H1 (cell line): Measurements from ENCODE around the gene RDH12. TPM values are rescaled to one million over a fixed set of nuclear protein-coding genes. Genes with fewer than 3 reads are reported as not detected.

ENCODE experiments used
- CTCF ChIA-PET: fragments of 300-600 bp; sonication (Branson Sonifier 250); formaldehyde crosslinking; loops from one replicate; lab custom pipeline; 2021; ENCODE audit not compliant: partially characterized antibody; lab: Charles Lee
- POLR2A ChIA-PET: fragments of 300-600 bp; sonication (Branson Sonifier 250); formaldehyde crosslinking; loops from one replicate; lab custom pipeline; 2021; ENCODE audit warnings: inconsistent platforms; ENCODE audit not compliant: partially characterized antibody; lab: Charles Lee
- DNase-seq, 2 experiments: peaks; one replicate each; pipeline versions ENCODE4 v3.0.0 to v3.0.0-alpha.2; 2010 to 2022; ENCODE audit warnings: low spot score in 2 of 2, low read depth in 1 of 2, mixed read lengths in 1 of 2
- FAIRE-seq: peaks from 2 replicates; lab custom pipeline; 2011; peaks lifted over from hg19 to GRCh38; lab: Jason Lieb, UNC
- H2AFZ ChIP-seq: 2 replicates; pipeline ENCODE4 v1.8.1; 2012; ENCODE audit warnings: low read length, inconsistent platforms
- H2AK5ac ChIP-seq: 2 replicates; pipeline ENCODE4 v1.6.1; 2013; ENCODE audit warnings: low read depth, low read length
- H2BK120ac ChIP-seq: replicated peaks from 2 replicates; pipeline ENCODE3; 2013; ENCODE audit warnings: low read depth, low read length, inconsistent platforms
- H2BK12ac ChIP-seq: 2 replicates; pipeline ENCODE4 v1.6.1; 2013; ENCODE audit warnings: low read depth, low read length
- H2BK15ac ChIP-seq: 2 replicates; pipeline ENCODE4 v1.6.1; 2013; ENCODE audit warnings: low read length
- H2BK20ac ChIP-seq: 2 replicates; pipeline ENCODE4 v1.6.1; 2013; ENCODE audit warnings: low read length
- H2BK5ac ChIP-seq: 2 replicates; pipeline ENCODE4 v1.6.1; 2013; ENCODE audit warnings: low read depth, low read length
- H3K14ac ChIP-seq: 2 replicates; pipeline ENCODE4 v1.6.1; 2013; ENCODE audit warnings: inconsistent platforms; ENCODE audit not compliant: insufficient read length
- H3K18ac ChIP-seq: 2 replicates; pipeline ENCODE4 v1.6.1; 2013; ENCODE audit warnings: low read length; ENCODE audit errors: extremely low read depth
- H3K23ac ChIP-seq: 2 replicates; pipeline ENCODE4 v1.6.1; 2013; ENCODE audit warnings: inconsistent platforms; ENCODE audit not compliant: insufficient read length
- H3K23me2 ChIP-seq: 2 replicates; pipeline ENCODE4 v1.6.1; 2013; ENCODE audit warnings: low read depth, low read length
- H3K27ac ChIP-seq: 2 replicates; pipeline ENCODE4 v1.6.1; 2011; ENCODE audit warnings: low read depth, low read length, inconsistent platforms
- H3K27me3 ChIP-seq, 4 experiments: replicated peaks in 1 of 4; 1 replicate in 1 of 4; 2 replicates in 3 of 4; pipeline versions ENCODE4 v1.6.1 to v1.8.1; 2011 to 2013; ENCODE audit warnings: low read length in 3 of 4, mild to moderate bottlenecking in 3 of 4, inconsistent platforms in 2 of 4, mixed read lengths in 2 of 4, moderate library complexity in 1 of 4; ENCODE audit not compliant: control insufficient read depth in 3 of 4, insufficient read depth in 3 of 4; ENCODE audit errors: extremely low read depth in 1 of 4
- H3K36me3 ChIP-seq, 4 experiments: 2 replicates each; pipeline versions ENCODE4 v1.6.1 to v1.8.1; 2011 to 2013; ENCODE audit warnings: mild to moderate bottlenecking in 4 of 4, low read length in 3 of 4, moderate library complexity in 2 of 4, control low read depth in 1 of 4, inconsistent platforms in 1 of 4; ENCODE audit not compliant: insufficient read depth in 4 of 4, control insufficient read depth in 2 of 4
- H3K4ac ChIP-seq: replicated peaks from 2 replicates; pipeline ENCODE3; 2013; ENCODE audit warnings: low read length, low read depth, mixed read lengths, inconsistent platforms; ENCODE audit not compliant: insufficient read length
- H3K4me1 ChIP-seq, 4 experiments: replicated peaks in 1 of 4; 1 replicate in 1 of 4; 2 replicates in 3 of 4; pipeline versions ENCODE4 v1.6.1 to v1.8.1; 2011 to 2013; ENCODE audit warnings: low read length in 3 of 4, inconsistent platforms in 2 of 4, mixed read lengths in 1 of 4; ENCODE audit not compliant: insufficient read depth in 4 of 4, control insufficient read depth in 3 of 4
- H3K4me2 ChIP-seq, 2 experiments: 2 replicates each; pipeline versions ENCODE4 v1.6.1 to v1.8.1; 2011 to 2013; ENCODE audit warnings: low read depth in 2 of 2, low read length in 2 of 2, control low read depth in 1 of 2, inconsistent platforms in 1 of 2, mild to moderate bottlenecking in 1 of 2; ENCODE audit not compliant: insufficient read depth in 1 of 2
- H3K4me3 ChIP-seq, 4 experiments: fragments of 200-600, 300-600 bp in 1 of 4; sonication (generic), shearing (Covaris generic), sonication (Bioruptor Twin) in 1 of 4; 2 replicates each; pipeline versions ENCODE4 v1.5.1 to v1.8.1; 2011 to 2016; ENCODE audit warnings: low read length in 4 of 4, low read depth in 3 of 4, control low read depth in 2 of 4, inconsistent platforms in 2 of 4, mild to moderate bottlenecking in 2 of 4, mixed read lengths in 1 of 4, moderate library complexity in 1 of 4; ENCODE audit not compliant: insufficient read depth in 2 of 4; ENCODE audit errors: extremely low read depth in 1 of 4
- H3K56ac ChIP-seq: replicated peaks from 2 replicates; pipeline ENCODE3; 2013; ENCODE audit warnings: low read depth, mild to moderate bottlenecking, mixed read lengths, low read length, inconsistent platforms; ENCODE audit not compliant: insufficient read length
- H3K79me1 ChIP-seq: 2 replicates; pipeline ENCODE4 v1.6.1; 2013; ENCODE audit warnings: low read depth, low read length, control low read depth
- H3K79me2 ChIP-seq, 2 experiments: 2 replicates each; pipeline versions ENCODE4 v1.6.1 to v1.8.1; 2012 to 2013; ENCODE audit warnings: low read length in 2 of 2, mild to moderate bottlenecking in 2 of 2, inconsistent platforms in 1 of 2; ENCODE audit not compliant: insufficient read depth in 2 of 2, control insufficient read depth in 1 of 2
- H3K9ac ChIP-seq, 4 experiments: replicated peaks in 1 of 4; 1 replicate in 1 of 4; 2 replicates in 3 of 4; pipeline versions ENCODE4 v1.6.1 to v1.8.1; 2011 to 2013; ENCODE audit warnings: low read depth in 3 of 4, low read length in 3 of 4, control low read depth in 2 of 4, mild to moderate bottlenecking in 2 of 4, moderate library complexity in 2 of 4, inconsistent platforms in 1 of 4; ENCODE audit errors: extremely low read depth in 1 of 4
- H3K9me3 ChIP-seq, 2 experiments: 2 replicates each; pipeline versions ENCODE4 v1.6.1 to v1.8.1; 2012 to 2013; ENCODE audit warnings: mild to moderate bottlenecking in 2 of 2, moderate library complexity in 2 of 2, control low read depth in 1 of 2, inconsistent platforms in 1 of 2, low read depth in 1 of 2, low read length in 1 of 2, mixed read lengths in 1 of 2; ENCODE audit not compliant: insufficient read depth in 2 of 2
- H4K20me1 ChIP-seq, 2 experiments: replicated peaks in 1 of 2; 2 replicates each; pipeline versions ENCODE3 to v1.8.1; 2011 to 2013; ENCODE audit warnings: inconsistent platforms in 2 of 2, low read length in 2 of 2, mild to moderate bottlenecking in 1 of 2; ENCODE audit not compliant: insufficient read depth in 2 of 2, control insufficient read depth in 1 of 2
- H4K5ac ChIP-seq: 2 replicates; pipeline ENCODE4 v1.6.1; 2013; ENCODE audit warnings: low read length, low read depth, mixed read lengths, inconsistent platforms; ENCODE audit not compliant: insufficient read length
- H4K8ac ChIP-seq: 2 replicates; pipeline ENCODE4 v1.8.0; 2013; ENCODE audit warnings: mild to moderate bottlenecking, moderate library complexity, low read length, inconsistent platforms; ENCODE audit not compliant: insufficient read depth; ENCODE audit errors: extremely low read depth
- H4K91ac ChIP-seq: replicated peaks from 2 replicates; pipeline ENCODE3; 2013; ENCODE audit warnings: low read length, mixed read lengths, inconsistent platforms; ENCODE audit not compliant: insufficient read length
- CTBP2 ChIP-seq: IDR thresholded peaks from 2 replicates; pipeline ENCODE4 v1.7.0; 2011; ENCODE audit warnings: borderline replicate concordance, mild to moderate bottlenecking, moderate library complexity, mixed read lengths, low read length; ENCODE audit not compliant: insufficient read depth, insufficient read length
- EGR1 ChIP-seq: IDR thresholded peaks from 2 replicates; pipeline ENCODE4 v1.6.1; 2011; ENCODE audit warnings: low read depth, low read length, borderline replicate concordance
- NANOG ChIP-seq: IDR thresholded peaks from 2 replicates; pipeline ENCODE4 v1.6.1; 2011; ENCODE audit warnings: low read length, low read depth, mild to moderate bottlenecking, inconsistent platforms; ENCODE audit not compliant: insufficient read depth, poor library complexity, severe bottlenecking
- POLR2AphosphoS5 ChIP-seq: IDR thresholded peaks from 2 replicates; pipeline ENCODE4 v1.6.1; 2011; ENCODE audit warnings: low read depth, low read length
- RBBP5 ChIP-seq: IDR thresholded peaks from 2 replicates; pipeline ENCODE4 v1.7.1; 2012; ENCODE audit warnings: low read depth, mild to moderate bottlenecking, inconsistent platforms, low read length, moderate library complexity, borderline replicate concordance
- WGBS, 2 experiments: shearing (Covaris generic) in 1 of 2; methylation state at CpG; one replicate each; pipeline versions ENCODE4 v1.1.6 to v1.1.7; 2013 to 2015; ENCODE audit warnings: low lambda C conversion rate in 2 of 2, mixed read lengths in 2 of 2, inconsistent platforms in 1 of 2, low coverage in 1 of 2, missing lambda C conversion rate in 1 of 2; ENCODE audit not compliant: insufficient replicate concordance in 2 of 2, insufficient coverage in 1 of 2, insufficient read length in 1 of 2; ENCODE audit errors: extremely low coverage in 1 of 2, missing lambda C conversion rate in 1 of 2; 5-methylcytosine and 5-hydroxymethylcytosine counted together
- polyA plus RNA-seq, 7 experiments: library from polyadenylated mRNA; depleted of rRNA in 3 of 7; stranded (reverse) in 5 of 7; unstranded in 2 of 7; fragments of >200 nt in 5 of 7; fragments of 200-250 nt in 2 of 7; gene quantifications; 1 replicate in 5 of 7; 2 replicates in 1 of 7; 4 replicates in 1 of 7; pipeline versions ENCODE4 v1.2.1 to v1.2.3, GENCODE V29; 2011 to 2013; ENCODE audit warnings: missing spikeins in 2 of 7, mixed read lengths in 2 of 7
- total RNA-seq: library from RNA; stranded (reverse); fragmentation: NEBNext Ultra II Directional; extraction: Animal tissue kit (Norgen Biotek cat#: 25700); gene quantifications from 2 replicates; pipeline ENCODE4 v1.2.1, GENCODE V29; 2021
- TF ChIP-seq, protein P1 (sequence below): IDR thresholded peaks from 2 replicates; pipeline ENCODE4 v1.6.1; 2012; ENCODE audit warnings: inconsistent platforms

Gene RDH12
- total and polyA plus RNA-seq, 2 of the 8 experiments (the other 6 are each of a cell fraction or from before 2014, with no cell fraction given), result 1.2 to 1.5 TPM

DNA sequence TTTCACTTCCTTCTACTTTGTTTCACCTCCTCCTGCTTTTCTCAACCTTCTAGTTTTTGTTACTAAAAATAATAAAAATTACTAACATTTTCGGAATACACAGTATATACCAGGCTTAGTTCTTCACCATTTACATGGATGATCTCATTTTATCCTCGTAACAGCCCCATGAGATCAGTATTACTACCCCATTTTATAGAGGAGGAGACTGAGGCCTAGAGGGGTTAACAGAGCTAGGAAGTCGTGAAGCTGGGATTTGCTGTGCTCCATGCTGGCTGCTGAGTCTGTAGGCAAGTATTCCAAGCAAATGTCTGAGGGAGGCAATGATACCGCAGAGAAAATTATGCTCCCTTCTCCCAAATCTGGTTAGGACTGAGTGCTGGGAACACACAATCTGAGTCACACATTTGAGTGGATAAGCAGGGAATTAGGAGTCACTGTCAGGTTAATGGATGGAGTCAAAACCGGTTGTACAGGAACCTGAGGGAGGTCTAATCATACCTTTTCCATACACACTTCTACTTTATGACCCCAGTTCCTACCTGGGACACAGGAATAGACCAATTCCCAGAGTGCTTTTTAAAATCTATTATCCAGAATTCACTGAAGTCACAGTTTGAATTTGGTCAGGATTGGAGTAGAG, 63.6 kb downstream of the RDH12 start:
- Histone ChIP-seq H2BK120ac (no peak overlapping the region), H4K5ac (no peak overlapping the region), H3K23me2 (no peaks in the 10 kb centered on the region), H2BK15ac (no peak overlapping the region), H3K27me3 (no peaks in the 10 kb centered on the region), H4K20me1 (no peaks in the 10 kb centered on the region), H3K14ac (no peak overlapping the region), H3K9me3 (no peaks in the 10 kb centered on the region), H3K27ac (no peak overlapping the region), H2BK5ac (no peak overlapping the region), H3K23ac (no peak overlapping the region), H4K91ac (no peak overlapping the region), H2BK12ac (no peak overlapping the region), H3K9ac (no peak overlapping the region), H3K36me3 (peaks cover 23 to 68% (median 55%) of the 10 kb centered on the region in 4 experiments), H2BK20ac (no peak overlapping the region), H3K79me1 (no peaks in the 10 kb centered on the region), H3K4me3 (no peak overlapping the region), H3K4me2 (no peak overlapping the region), H4K8ac (no peak overlapping the region), H3K18ac (no peak overlapping the region), H3K56ac (no peak overlapping the region), H3K79me2 (no peaks in the 10 kb centered on the region), H2AK5ac (no peak overlapping the region), H3K4me1 (no peaks in the 10 kb centered on the region), H3K4ac (no peak overlapping the region), H2AFZ (no peak overlapping the region)
- FAIRE-seq (no peak), DNase-seq (no peak)
- no peak for TF ChIP-seq POLR2AphosphoS5
- TF ChIP-seq, protein P1, sequence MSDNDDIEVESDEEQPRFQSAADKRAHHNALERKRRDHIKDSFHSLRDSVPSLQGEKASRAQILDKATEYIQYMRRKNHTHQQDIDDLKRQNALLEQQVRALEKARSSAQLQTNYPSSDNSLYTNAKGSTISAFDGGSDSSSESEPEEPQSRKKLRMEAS, result no peak
- TF ChIP-seq CTBP2, result no peak
- no peak for TF ChIP-seq EGR1
- no peak for TF ChIP-seq RBBP5
- no peak for TF ChIP-seq NANOG
- ChIA-PET POLR2A (no interaction called here), CTCF (no interaction called here)
- WGBS, 2 experiments, result 90% methylated on average over 5 of the region's 5 CpGs; no CpG with 5 or more reads in 1 of the 2 experiments
